ENCODE data around the gene NT5C1B. TPM values are rescaled to one million over a fixed set of nuclear protein-coding genes. Genes with fewer than 3 reads are reported as not detected.

Gene NT5C1B
- total and polyA plus RNA-seq, 10 of the 15 experiments (the other 5 are each of a cell fraction or from before 2014, with no cell fraction given) = 0.40 to 0.44 TPM; not detected in 8

DNA sequence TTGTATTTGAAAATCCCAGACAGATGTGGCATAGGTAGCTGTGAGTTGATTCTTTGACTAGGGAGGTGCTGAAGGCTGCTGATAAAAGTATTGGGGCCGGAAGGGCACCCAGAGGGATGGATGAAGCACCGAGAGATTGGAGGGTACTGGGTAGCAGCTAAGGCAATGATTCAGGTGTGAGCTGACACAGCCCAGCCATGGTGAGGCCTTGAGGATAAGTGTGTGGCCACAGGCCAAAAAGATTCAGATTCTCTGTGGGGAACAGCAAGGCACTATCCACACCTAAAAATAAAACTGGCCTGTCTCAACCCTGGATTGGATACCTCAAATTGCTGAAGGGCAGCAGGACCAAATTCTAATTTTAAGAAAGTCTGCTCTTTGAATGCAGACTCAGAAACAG, 64.1 kb downstream of the NT5C1B start:
- H3K27me3 ChIP-seq (replicated peaks in 1 of 2; ENCODE audit: control insufficient read depth in 2 of 2, insufficient read depth in 2 of 2, low read length in 1 of 2) = peaks cover 0 to 2% of the 10 kb centered on the region in 2 experiments; a peak in 3 of 4 replicates
- no peak for DNase-seq (ENCODE audit: low read depth, low spot score)
- H2AFZ ChIP-seq (ENCODE audit: control insufficient read depth, low read depth, low read length) = no peak overlapping the region
- no peak overlapping the region for H3K9ac ChIP-seq (ENCODE audit: control insufficient read depth, insufficient read depth, low read length)
- H3K79me2 ChIP-seq (ENCODE audit: control insufficient read depth, insufficient read depth, low read length) = no peaks in the 10 kb centered on the region
- FAIRE-seq = no peak
- ATAC-seq = no peak
- no TSS peak for BruUV-seq (replicated peaks)
- ChIA-PET CTCF (no interaction called here), POLR2A (no interaction called here), SMC1A (ENCODE audit: uncharacterized antibody, unreplicated experiment) (interaction anchor here (0.6 to 1.3 kb wide), 2 partner anchors 34 to 682 kb away, joined by 3 read pairs; no protein-coding TSS in a partner anchor), RAD21 (ENCODE audit: unreplicated experiment) (no interaction called here)
- no peak overlapping the region for H3K27ac ChIP-seq (ENCODE audit: control insufficient read depth, insufficient read depth)
- no peaks in the 10 kb centered on the region; the same call in none of the 2 replicates for H4K20me1 ChIP-seq (ENCODE audit: control insufficient read depth, insufficient read depth)
- no peaks in the 10 kb centered on the region for H3K9me3 ChIP-seq (replicated peaks; ENCODE audit: control insufficient read depth, insufficient read depth, low read length)
- H3K4me2 ChIP-seq (ENCODE audit: control insufficient read depth, insufficient read depth) = no peak overlapping the region
- H3K36me3 ChIP-seq (ENCODE audit: control insufficient read depth in 2 of 2, insufficient read depth in 2 of 2, low read length in 1 of 2) = no peaks in the 10 kb centered on the region
- in situ Hi-C loops (cut with MboI) (loop anchor here (10.0 kb wide), 1 partner anchor 840 kb away; no protein-coding TSS in a partner anchor), intact Hi-C loops (cut with micrococcal nuclease; ENCODE audit: unreplicated experiment) (no loop called here)
- H3K4me3 ChIP-seq = no peak overlapping the region
- WGBS (ENCODE audit: insufficient coverage, insufficient replicate concordance, low lambda C conversion rate, missing lambda C conversion rate) = 26% methylated on average over 2 of the region's 2 CpGs
- no peaks in the 10 kb centered on the region for H3K4me1 ChIP-seq (ENCODE audit: control insufficient read depth, insufficient read depth, low read length)
- TF ChIP-seq ZNF207 (IDR thresholded peaks at IDR 0.05; ENCODE audit: borderline replicate concordance) = no peak
- TF ChIP-seq SRF (IDR thresholded peaks at IDR 0.05; ENCODE audit: low read depth in 2 of 2, low read length in 2 of 2) = no peak
- TF ChIP-seq HCFC1 (IDR thresholded peaks at IDR 0.05; ENCODE audit: low read length) = no peak
- TF ChIP-seq MYC (IDR thresholded peaks at IDR 0.05; ENCODE audit: insufficient read depth, insufficient read length, insufficient replicate concordance, low read length, severe bottlenecking) = no peak
- TF ChIP-seq, protein P1, sequence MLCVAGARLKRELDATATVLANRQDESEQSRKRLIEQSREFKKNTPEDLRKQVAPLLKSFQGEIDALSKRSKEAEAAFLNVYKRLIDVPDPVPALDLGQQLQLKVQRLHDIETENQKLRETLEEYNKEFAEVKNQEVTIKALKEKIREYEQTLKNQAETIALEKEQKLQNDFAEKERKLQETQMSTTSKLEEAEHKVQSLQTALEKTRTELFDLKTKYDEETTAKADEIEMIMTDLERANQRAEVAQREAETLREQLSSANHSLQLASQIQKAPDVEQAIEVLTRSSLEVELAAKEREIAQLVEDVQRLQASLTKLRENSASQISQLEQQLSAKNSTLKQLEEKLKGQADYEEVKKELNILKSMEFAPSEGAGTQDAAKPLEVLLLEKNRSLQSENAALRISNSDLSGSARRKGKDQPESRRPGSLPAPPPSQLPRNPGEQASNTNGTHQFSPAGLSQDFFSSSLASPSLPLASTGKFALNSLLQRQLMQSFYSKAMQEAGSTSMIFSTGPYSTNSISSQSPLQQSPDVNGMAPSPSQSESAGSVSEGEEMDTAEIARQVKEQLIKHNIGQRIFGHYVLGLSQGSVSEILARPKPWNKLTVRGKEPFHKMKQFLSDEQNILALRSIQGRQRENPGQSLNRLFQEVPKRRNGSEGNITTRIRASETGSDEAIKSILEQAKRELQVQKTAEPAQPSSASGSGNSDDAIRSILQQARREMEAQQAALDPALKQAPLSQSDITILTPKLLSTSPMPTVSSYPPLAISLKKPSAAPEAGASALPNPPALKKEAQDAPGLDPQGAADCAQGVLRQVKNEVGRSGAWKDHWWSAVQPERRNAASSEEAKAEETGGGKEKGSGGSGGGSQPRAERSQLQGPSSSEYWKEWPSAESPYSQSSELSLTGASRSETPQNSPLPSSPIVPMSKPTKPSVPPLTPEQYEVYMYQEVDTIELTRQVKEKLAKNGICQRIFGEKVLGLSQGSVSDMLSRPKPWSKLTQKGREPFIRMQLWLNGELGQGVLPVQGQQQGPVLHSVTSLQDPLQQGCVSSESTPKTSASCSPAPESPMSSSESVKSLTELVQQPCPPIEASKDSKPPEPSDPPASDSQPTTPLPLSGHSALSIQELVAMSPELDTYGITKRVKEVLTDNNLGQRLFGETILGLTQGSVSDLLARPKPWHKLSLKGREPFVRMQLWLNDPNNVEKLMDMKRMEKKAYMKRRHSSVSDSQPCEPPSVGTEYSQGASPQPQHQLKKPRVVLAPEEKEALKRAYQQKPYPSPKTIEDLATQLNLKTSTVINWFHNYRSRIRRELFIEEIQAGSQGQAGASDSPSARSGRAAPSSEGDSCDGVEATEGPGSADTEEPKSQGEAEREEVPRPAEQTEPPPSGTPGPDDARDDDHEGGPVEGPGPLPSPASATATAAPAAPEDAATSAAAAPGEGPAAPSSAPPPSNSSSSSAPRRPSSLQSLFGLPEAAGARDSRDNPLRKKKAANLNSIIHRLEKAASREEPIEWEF (IDR thresholded peaks at IDR 0.05; ENCODE audit: insufficient replicate concordance, low read depth, low read length) = no peak
- TF ChIP-seq BHLHE40 (IDR thresholded peaks at IDR 0.05; ENCODE audit: borderline replicate concordance in 1 of 2, low read depth in 2 of 2, low read length in 1 of 2) = no peak
- no peak for TF ChIP-seq CBX3 (IDR thresholded peaks at IDR 0.05; ENCODE audit: borderline replicate concordance, low read depth)
- no peak for TF ChIP-seq POU2F2 (IDR thresholded peaks at IDR 0.05; ENCODE audit: borderline replicate concordance, low read depth, low read length)
- no peak for TF ChIP-seq SMAD1 (IDR thresholded peaks at IDR 0.05; ENCODE audit: low read depth, partially characterized antibody)
- no peak for TF ChIP-seq STAT1 (conservative IDR thresholded peaks at IDR 0.05)
- TF ChIP-seq, protein P2, sequence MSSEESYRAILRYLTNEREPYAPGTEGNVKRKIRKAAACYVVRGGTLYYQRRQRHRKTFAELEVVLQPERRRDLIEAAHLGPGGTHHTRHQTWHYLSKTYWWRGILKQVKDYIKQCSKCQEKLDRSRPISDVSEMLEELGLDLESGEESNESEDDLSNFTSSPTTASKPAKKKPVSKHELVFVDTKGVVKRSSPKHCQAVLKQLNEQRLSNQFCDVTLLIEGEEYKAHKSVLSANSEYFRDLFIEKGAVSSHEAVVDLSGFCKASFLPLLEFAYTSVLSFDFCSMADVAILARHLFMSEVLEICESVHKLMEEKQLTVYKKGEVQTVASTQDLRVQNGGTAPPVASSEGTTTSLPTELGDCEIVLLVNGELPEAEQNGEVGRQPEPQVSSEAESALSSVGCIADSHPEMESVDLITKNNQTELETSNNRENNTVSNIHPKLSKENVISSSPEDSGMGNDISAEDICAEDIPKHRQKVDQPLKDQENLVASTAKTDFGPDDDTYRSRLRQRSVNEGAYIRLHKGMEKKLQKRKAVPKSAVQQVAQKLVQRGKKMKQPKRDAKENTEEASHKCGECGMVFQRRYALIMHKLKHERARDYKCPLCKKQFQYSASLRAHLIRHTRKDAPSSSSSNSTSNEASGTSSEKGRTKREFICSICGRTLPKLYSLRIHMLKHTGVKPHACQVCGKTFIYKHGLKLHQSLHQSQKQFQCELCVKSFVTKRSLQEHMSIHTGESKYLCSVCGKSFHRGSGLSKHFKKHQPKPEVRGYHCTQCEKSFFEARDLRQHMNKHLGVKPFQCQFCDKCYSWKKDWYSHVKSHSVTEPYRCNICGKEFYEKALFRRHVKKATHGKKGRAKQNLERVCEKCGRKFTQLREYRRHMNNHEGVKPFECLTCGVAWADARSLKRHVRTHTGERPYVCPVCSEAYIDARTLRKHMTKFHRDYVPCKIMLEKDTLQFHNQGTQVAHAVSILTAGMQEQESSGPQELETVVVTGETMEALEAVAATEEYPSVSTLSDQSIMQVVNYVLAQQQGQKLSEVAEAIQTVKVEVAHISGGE (CRISPR knock-in tag; IDR thresholded peaks at IDR 0.05) = no peak
- no peak for TF ChIP-seq CBFB (IDR thresholded peaks at IDR 0.05; ENCODE audit: low read depth)

Data from GM12878 (cell line).